Measurements from ENCODE around the gene DYDC1. TPM values are rescaled to one million over a fixed set of nuclear protein-coding genes. Genes with fewer than 3 reads are reported as not detected.

The DYDC1 gene
- total and polyA plus RNA-seq, 2 experiments from 2014 or later = not detected

GRCh38 chr10:80371467-80371866 lies 14.9 kb upstream of the DYDC1 start:
- Mint-ChIP-seq H3K27me3 (ENCODE audit: insufficient read depth, low read depth, poor library complexity) (peaks cover 3% of the 10 kb centered on the region), H3K27ac (no peak overlapping the region), H3K9me3 (peaks cover 26% of the 10 kb centered on the region), H3K4me1 (no peaks in the 10 kb centered on the region), H3K36me3 (ENCODE audit: low read depth) (peaks cover 26% of the 10 kb centered on the region), H3K4me3 (no peak overlapping the region)
- ATAC-seq (no peak), DNase-seq (ENCODE audit: low spot score) (no peak)
- Histone ChIP-seq H3K79me2 (replicated peaks; ENCODE audit: insufficient read depth) (no peaks in the 10 kb centered on the region), H3F3A (replicated peaks; ENCODE audit: low read depth) (no peaks in the 10 kb centered on the region), H3K9me2 (ENCODE audit: insufficient read depth) (no peaks in the 10 kb centered on the region), H2AFZ (no peak overlapping the region), H3K27me3 (ENCODE audit: insufficient read depth) (no peaks in the 10 kb centered on the region), H3K36me3 (ENCODE audit: insufficient read depth) (peaks cover 16% of the 10 kb centered on the region), H3K27ac (ENCODE audit: low read depth) (no peak overlapping the region), H3K4me2 (no peak overlapping the region), H3K4me1 (ENCODE audit: insufficient read depth) (no peaks in the 10 kb centered on the region), H3K4me3 (no peak overlapping the region), H4K20me1 (replicated peaks; ENCODE audit: insufficient read depth) (no peaks in the 10 kb centered on the region)
- TF ChIP-seq EZH2 (IDR thresholded peaks at IDR 0.05; ENCODE audit: low read depth, unreplicated experiment) = no peak
- TF ChIP-seq EZH2phosphoT487 (IDR thresholded peaks at IDR 0.05; ENCODE audit: unreplicated experiment) = no peak
- no peak for TF ChIP-seq STAT1 (IDR thresholded peaks at IDR 0.05; ENCODE audit: unreplicated experiment)
- no peak for TF ChIP-seq ZNF462 (CRISPR knock-in tag; IDR thresholded peaks at IDR 0.05)
- no peak for TF ChIP-seq ETS1 (IDR thresholded peaks at IDR 0.05)
- TF ChIP-seq, protein P1, sequence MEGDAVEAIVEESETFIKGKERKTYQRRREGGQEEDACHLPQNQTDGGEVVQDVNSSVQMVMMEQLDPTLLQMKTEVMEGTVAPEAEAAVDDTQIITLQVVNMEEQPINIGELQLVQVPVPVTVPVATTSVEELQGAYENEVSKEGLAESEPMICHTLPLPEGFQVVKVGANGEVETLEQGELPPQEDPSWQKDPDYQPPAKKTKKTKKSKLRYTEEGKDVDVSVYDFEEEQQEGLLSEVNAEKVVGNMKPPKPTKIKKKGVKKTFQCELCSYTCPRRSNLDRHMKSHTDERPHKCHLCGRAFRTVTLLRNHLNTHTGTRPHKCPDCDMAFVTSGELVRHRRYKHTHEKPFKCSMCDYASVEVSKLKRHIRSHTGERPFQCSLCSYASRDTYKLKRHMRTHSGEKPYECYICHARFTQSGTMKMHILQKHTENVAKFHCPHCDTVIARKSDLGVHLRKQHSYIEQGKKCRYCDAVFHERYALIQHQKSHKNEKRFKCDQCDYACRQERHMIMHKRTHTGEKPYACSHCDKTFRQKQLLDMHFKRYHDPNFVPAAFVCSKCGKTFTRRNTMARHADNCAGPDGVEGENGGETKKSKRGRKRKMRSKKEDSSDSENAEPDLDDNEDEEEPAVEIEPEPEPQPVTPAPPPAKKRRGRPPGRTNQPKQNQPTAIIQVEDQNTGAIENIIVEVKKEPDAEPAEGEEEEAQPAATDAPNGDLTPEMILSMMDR (conservative IDR thresholded peaks at IDR 0.05; ENCODE audit: low read depth in 2 of 2) = no peak
- TF ChIP-seq NANOG (IDR thresholded peaks at IDR 0.05; ENCODE audit: borderline replicate concordance) = no peak
- TF ChIP-seq JUNB (IDR thresholded peaks at IDR 0.05; ENCODE audit: unreplicated experiment) = no peak
- no peak for TF ChIP-seq CREB1 (CRISPR knock-in tag; IDR thresholded peaks at IDR 0.05; ENCODE audit: low read depth)
- TF ChIP-seq ZNF331 (CRISPR knock-in tag; IDR thresholded peaks at IDR 0.05; ENCODE audit: low read depth) = no peak
- no peak for TF ChIP-seq ZNF114 (CRISPR knock-in tag; IDR thresholded peaks at IDR 0.05)
- TF ChIP-seq, protein P2, sequence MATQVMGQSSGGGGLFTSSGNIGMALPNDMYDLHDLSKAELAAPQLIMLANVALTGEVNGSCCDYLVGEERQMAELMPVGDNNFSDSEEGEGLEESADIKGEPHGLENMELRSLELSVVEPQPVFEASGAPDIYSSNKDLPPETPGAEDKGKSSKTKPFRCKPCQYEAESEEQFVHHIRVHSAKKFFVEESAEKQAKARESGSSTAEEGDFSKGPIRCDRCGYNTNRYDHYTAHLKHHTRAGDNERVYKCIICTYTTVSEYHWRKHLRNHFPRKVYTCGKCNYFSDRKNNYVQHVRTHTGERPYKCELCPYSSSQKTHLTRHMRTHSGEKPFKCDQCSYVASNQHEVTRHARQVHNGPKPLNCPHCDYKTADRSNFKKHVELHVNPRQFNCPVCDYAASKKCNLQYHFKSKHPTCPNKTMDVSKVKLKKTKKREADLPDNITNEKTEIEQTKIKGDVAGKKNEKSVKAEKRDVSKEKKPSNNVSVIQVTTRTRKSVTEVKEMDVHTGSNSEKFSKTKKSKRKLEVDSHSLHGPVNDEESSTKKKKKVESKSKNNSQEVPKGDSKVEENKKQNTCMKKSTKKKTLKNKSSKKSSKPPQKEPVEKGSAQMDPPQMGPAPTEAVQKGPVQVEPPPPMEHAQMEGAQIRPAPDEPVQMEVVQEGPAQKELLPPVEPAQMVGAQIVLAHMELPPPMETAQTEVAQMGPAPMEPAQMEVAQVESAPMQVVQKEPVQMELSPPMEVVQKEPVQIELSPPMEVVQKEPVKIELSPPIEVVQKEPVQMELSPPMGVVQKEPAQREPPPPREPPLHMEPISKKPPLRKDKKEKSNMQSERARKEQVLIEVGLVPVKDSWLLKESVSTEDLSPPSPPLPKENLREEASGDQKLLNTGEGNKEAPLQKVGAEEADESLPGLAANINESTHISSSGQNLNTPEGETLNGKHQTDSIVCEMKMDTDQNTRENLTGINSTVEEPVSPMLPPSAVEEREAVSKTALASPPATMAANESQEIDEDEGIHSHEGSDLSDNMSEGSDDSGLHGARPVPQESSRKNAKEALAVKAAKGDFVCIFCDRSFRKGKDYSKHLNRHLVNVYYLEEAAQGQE (IDR thresholded peaks at IDR 0.05; ENCODE audit: unreplicated experiment) = no peak
- TF ChIP-seq POLR2AphosphoS5 (IDR thresholded peaks at IDR 0.05; ENCODE audit: low read depth) = no peak

Measured in GM23338 (cell line).